Upper lobe of left lung (tissue), 4 donors: ENCODE results near the gene TFR2.

Experiments used
- POLR2A ChIP-seq, 4 donors: fragments of 450-650 bp; IDR thresholded peaks; one replicate each; pipeline ENCODE4 v1.5.1; 2016 to 2017; ENCODE audit warnings: antibody characterized with exemption in 4 of 4, mild to moderate bottlenecking in 2 of 4
- POLR2AphosphoS5 ChIP-seq, 2 donors: sonication (generic); formaldehyde crosslinking; IDR thresholded peaks; one replicate each; pipeline ENCODE4 v1.5.1; 2017; ENCODE audit warnings: antibody characterized with exemption in 2 of 2
- TF ChIP-seq, protein P1 (sequence below), 6 experiments: fragments of 450-650 bp in 4 of 6; fragments of 200-600 bp in 2 of 6; sonication (generic) in 2 of 6; IDR thresholded peaks; one replicate each; pipeline ENCODE4 v1.5.1; 2016 to 2019; ENCODE audit warnings: antibody characterized with exemption in 6 of 6

GRCh38 chr7:100668069-100668449 lies 26.7 kb upstream of the TFR2 start:
- no peak for TF ChIP-seq POLR2A (IDR thresholded peaks at IDR 0.05)
- TF ChIP-seq POLR2AphosphoS5 (IDR thresholded peaks at IDR 0.05) = no peak
- TF ChIP-seq, protein P1, sequence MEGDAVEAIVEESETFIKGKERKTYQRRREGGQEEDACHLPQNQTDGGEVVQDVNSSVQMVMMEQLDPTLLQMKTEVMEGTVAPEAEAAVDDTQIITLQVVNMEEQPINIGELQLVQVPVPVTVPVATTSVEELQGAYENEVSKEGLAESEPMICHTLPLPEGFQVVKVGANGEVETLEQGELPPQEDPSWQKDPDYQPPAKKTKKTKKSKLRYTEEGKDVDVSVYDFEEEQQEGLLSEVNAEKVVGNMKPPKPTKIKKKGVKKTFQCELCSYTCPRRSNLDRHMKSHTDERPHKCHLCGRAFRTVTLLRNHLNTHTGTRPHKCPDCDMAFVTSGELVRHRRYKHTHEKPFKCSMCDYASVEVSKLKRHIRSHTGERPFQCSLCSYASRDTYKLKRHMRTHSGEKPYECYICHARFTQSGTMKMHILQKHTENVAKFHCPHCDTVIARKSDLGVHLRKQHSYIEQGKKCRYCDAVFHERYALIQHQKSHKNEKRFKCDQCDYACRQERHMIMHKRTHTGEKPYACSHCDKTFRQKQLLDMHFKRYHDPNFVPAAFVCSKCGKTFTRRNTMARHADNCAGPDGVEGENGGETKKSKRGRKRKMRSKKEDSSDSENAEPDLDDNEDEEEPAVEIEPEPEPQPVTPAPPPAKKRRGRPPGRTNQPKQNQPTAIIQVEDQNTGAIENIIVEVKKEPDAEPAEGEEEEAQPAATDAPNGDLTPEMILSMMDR (IDR thresholded peaks at IDR 0.05) = no peak
